GM12878 (cell line): ENCODE results near the gene SPATA12.
"Not testable (repeated sequence)": the region's sequence is repeated elsewhere in the genome, so short reads cannot be mapped to it uniquely, and the experiment has no call there.

ENCODE experiments used
- EZH2 ChIP-seq: IDR thresholded peaks from 2 replicates; pipeline ENCODE4 v1.6.1; 2012; ENCODE audit warnings: low read depth, mild to moderate bottlenecking, control low read depth, inconsistent platforms, low read length, borderline replicate concordance; ENCODE audit not compliant: control insufficient read depth
- PAX5 ChIP-seq: IDR thresholded peaks from 2 replicates; pipeline ENCODE4 v1.6.1; 2011; ENCODE audit warnings: low read depth, low read length, borderline replicate concordance
- SMAD1 ChIP-seq: fragments of 450-650 bp; IDR thresholded peaks from 2 replicates; pipeline ENCODE4 v1.6.1; 2018; ENCODE audit warnings: mild to moderate bottlenecking, low read depth; ENCODE audit not compliant: partially characterized antibody

DNA sequence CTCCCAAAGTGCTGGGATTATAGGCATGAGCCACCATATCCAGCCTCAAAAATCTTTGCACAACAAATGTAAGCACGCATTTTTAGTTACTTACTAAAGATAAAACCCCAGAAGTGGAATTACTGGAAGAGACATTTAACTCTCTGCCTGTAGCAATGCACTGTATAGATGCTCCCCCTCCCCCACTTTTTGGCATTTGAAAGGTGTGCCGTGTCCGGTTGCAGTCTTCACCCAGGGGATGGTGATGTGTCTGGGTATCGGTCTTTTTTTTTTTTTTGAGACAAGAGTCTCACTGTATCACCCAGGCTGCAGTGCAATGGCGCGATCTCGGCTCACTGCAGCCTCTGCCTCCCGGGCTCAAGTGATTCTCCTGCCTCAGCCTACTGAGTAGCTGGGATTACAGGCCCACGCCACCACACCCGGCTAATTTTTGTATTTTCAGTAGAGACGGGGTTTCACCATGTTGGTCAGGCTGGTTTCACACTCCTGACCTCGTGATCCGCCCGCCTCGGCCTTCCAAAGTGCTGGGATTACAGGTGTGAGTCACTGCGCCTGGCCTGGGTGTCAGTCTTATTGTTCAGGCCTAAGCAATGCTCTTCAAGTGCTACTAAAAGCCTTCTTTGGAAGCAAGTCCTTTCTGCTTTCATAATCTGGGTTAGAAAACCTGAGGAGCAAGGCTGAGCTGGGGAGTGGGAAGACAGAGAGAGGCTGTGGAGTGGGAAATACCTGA is 23.0 kb downstream of the SPATA12 start:
- not testable (repeated sequence) for TF ChIP-seq EZH2, PAX5, SMAD1
